Stimulated activated CD4-positive, alpha-beta T cell treated with anti-CD3 and anti-CD28 coated beads, Interleukin-1b, Interleukin-23, amount 100 ng/mL, for 4 hours (primary cell): ENCODE results near the gene PDZRN4.

Source experiments
- DNase-seq, 2 donors: peaks; one replicate each; pipeline ENCODE4 v3.0.0-alpha.2; 2020; ENCODE audit warnings: low read depth in 2 of 2

The PDZRN4 gene

GRCh38 chr12:41356181-41356580 lies 168.1 kb downstream of the PDZRN4 start:
- no peak for DNase-seq

- no peak for DNase-seq
Measured at GRCh38 chr12:41361738-41362137, 173.6 kb downstream of the PDZRN4 start.

GRCh38 chr12:41362510-41362909 lies 174.4 kb downstream of the PDZRN4 start:
- DNase-seq, result no peak

GRCh38 chr12:41362931-41363330 lies 174.8 kb downstream of the PDZRN4 start:
- DNase-seq, result no peak

DNA sequence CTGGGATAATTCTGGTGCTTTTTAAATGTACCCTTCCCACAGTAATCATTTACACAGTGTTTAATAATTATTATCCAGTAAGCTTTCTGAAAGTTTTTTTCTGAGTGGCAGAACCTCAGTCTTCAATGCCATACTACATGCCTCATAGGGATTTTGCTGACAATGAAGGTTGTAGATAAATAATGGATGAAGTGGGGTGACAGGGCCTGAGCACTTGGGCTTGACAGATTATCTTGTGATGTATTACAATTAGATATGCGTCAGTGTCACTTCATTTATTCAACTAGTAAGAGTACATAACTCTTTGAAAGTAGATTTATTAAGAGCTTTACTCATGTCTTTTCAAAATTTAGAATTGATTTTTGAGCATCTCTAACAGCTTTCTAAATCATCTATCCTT lies 176.1 kb downstream of the PDZRN4 start:
- no peak for DNase-seq

- no peak for DNase-seq
Measured at GRCh38 chr12:41365653-41366171, 177.6 kb downstream of the PDZRN4 start.

GRCh38 chr12:41367726-41368405 lies 179.7 kb downstream of the PDZRN4 start:
- DNase-seq, result no peak

- no peak for DNase-seq
Measured at GRCh38 chr12:41380878-41381277, 192.8 kb downstream of the PDZRN4 start.

- DNase-seq, result no peak
Measured at GRCh38 chr12:41402801-41403200, 214.7 kb downstream of the PDZRN4 start.

GRCh38 chr12:41407232-41407799 lies 219.2 kb downstream of the PDZRN4 start:
- DNase-seq, result no peak

DNA sequence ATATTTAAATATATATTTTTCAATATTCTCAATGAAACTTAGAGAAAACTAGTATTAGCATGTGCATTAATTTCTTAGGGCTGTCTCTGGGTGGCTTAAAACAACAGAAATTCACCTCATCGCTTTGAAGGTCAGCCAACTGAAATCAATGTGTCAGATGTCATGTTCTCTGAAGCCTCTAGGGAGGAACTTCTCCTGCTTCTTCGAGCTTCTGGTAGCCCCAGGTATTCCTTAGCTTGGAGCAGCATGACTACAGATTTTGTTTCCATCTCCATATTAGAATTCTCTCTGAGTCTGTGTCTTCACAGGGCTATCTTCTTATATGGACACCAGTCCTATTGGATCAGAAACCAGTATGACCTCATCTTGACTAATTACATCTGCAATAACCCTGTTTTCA lies 221.5 kb downstream of the PDZRN4 start:
- DNase-seq, result no peak

GRCh38 chr12:41418586-41418985 lies 230.5 kb downstream of the PDZRN4 start:
- DNase-seq, result no peak

- no peak for DNase-seq
Measured at GRCh38 chr12:41419131-41419893, 231.2 kb downstream of the PDZRN4 start.

DNA sequence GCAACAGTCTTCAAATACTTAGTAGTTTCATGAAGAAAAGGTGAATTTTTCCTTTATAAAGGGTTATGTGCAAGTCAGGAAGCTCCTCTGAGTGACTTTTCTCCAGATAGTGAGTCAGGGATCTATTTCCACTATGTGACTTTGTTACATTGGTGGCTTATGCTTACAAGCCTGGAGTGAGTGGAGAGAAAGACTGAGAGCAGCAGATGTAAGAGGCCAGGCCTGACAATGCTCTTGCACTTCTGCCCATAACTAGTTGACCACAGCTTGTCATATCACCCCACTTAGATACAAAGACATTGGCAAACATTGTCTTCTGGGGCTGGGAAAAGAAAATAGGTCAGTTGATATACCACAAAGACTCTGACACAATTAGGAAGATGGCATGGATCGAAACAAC lies 236.5 kb downstream of the PDZRN4 start:
- DNase-seq, result no peak

DNA sequence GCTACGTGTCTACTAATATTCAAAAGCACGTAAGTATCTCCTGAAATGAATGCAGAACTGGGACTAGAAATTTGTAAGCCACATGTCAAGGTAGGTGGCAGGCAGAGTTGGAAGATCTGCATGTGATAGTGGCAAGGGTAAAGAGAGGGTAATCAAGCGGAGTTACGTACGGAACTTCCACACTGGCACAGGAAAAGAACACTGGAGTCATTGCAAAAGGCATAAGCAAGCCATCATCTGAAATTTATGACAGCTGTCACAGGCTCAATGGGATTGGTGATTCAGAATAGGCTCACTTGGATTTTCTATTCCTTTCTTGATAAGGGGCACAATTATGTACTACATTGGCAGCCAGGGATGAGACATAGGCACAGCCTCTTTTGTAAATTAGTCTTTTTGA lies 245.3 kb downstream of the PDZRN4 start:
- DNase-seq, result no peak

GRCh38 chr12:41436076-41436475 lies 248.0 kb downstream of the PDZRN4 start:
- DNase-seq, result no peak

GRCh38 chr12:41437563-41437962 lies 249.4 kb downstream of the PDZRN4 start:
- no peak for DNase-seq

DNA sequence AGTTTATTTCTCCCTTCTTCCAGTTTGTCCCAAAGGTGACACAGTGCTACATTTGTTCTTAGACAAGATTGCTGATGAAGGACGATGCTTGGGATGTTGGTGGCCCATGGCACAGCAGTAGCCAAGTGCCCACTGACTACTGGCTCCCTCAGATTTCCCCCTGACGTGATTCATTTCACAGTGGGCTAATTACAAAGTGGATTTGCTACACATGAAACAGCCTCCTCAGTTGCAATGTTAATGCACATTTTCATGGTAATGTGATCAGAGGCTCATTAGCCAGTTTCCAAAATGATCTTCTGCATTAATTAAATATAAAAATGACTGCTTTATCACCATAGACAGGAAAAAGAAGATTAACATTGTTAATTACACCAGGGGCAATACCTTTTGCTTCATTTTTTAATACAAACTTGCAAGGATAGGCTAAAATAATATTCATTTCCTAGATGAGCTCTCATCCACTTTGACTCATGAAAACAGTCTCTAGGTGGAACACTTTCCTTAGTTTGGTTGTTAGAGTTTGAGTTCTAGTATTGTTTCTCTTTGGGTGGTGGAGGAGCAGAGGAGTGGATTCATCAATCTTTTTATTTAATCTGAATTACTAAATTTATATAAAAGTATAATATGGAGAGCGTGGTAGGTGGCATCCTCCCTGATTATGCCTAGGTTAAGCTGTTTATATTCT lies 250.9 kb downstream of the PDZRN4 start:
- no peak for DNase-seq

- no peak for DNase-seq
Measured at GRCh38 chr12:41439801-41440200, 251.7 kb downstream of the PDZRN4 start.

GRCh38 chr12:41441180-41441579 lies 253.1 kb downstream of the PDZRN4 start:
- no peak for DNase-seq

GRCh38 chr12:41442896-41443295 lies 254.8 kb downstream of the PDZRN4 start:
- no peak for DNase-seq

- DNase-seq, result no peak
Measured at GRCh38 chr12:41443690-41444089, 255.6 kb downstream of the PDZRN4 start.
